LNCAP (cell line): Measurements from ENCODE around the gene CBY1.

Source experiments
- CTCF ChIP-seq: fragments of 450-650 bp; IDR thresholded peaks from 2 replicates; pipeline ENCODE4 v1.5.1; 2017; ENCODE audit warnings: mild to moderate bottlenecking

CBY1 gene

GRCh38 chr22:38689651-38690050 lies 33.2 kb downstream of the CBY1 start:
- no peak for TF ChIP-seq CTCF

DNA sequence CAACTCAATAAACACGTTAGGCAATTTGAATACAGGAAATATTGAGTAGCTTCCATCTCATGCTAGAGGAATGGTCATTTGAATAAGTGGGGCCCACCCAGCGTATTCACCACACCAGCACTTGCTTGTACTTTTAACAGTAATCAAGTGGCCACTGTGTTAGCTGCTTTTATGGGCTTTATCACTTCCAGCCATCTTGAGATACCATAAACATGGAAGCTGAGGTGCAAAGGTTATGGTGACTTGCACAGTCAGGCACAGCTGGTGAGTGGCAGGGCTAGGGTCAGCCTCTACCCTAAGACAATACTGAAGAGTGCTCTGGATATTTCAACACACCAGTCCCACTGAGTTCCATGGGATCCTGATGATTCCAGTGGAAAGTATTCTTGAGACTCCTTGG lies 37.6 kb downstream of the CBY1 start:
- no peak for TF ChIP-seq CTCF

DNA sequence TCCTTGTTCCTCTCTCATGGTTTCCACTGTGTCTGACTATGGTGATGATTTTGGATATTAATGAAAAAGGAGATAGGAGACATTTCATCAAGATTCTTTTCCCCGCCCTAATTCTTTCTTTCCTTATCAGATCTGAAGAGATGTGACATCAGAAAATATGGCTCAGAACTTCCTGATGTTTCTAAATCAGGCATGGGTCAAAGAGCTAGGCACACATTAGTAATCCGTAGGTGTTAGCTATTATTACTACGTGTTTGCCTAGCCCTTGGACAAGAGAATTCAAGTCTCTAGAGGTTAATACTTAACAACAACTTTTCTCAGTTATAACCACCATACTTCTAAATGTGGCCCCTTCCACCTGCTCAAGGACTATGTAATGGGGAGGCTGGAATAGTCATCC lies 38.5 kb downstream of the CBY1 start:
- no peak for TF ChIP-seq CTCF

- no peak for TF ChIP-seq CTCF
These were observed 40.4 kb downstream of the CBY1 start for GRCh38 chr22:38696606-38697424.

- TF ChIP-seq CTCF: no peak
These were observed 41.1 kb downstream of the CBY1 start for GRCh38 chr22:38697425-38698089.

GRCh38 chr22:38698407-38699094 lies 42.1 kb downstream of the CBY1 start:
- TF ChIP-seq CTCF: no peak

GRCh38 chr22:38699143-38699542 lies 42.7 kb downstream of the CBY1 start:
- TF ChIP-seq CTCF: no peak
